ENCODE measurements around the gene CNTNAP2. TPM values are rescaled to one million over a fixed set of nuclear protein-coding genes. Genes with fewer than 3 reads are reported as not detected.

Gene CNTNAP2
- total and polyA plus RNA-seq, 2 donors from 2014 or later, result 0.06 to 0.13 TPM

- Histone ChIP-seq H3K27ac (ENCODE audit: low read depth in 2 of 2, low read length in 2 of 2) (no peak overlapping the region), H3K4me3 (ENCODE audit: low read length in 3 of 3) (no peak overlapping the region), H3K9me3 (ENCODE audit: control insufficient read depth in 2 of 3, insufficient read depth in 1 of 3, low read length in 3 of 3) (no peaks in the 10 kb centered on the region), H3K4me1 (ENCODE audit: control insufficient read depth in 2 of 3, insufficient read depth in 2 of 3, low read depth in 1 of 3, low read length in 3 of 3) (no peaks in the 10 kb centered on the region), H3K27me3 (ENCODE audit: control insufficient read depth, insufficient read depth, low read length) (no peaks in the 10 kb centered on the region), H3K9ac (ENCODE audit: low read length in 3 of 3) (no peak overlapping the region), H3K36me3 (ENCODE audit: control insufficient read depth in 2 of 3, insufficient read depth in 3 of 3, low read length in 3 of 3) (no peaks in the 10 kb centered on the region)
- FAIRE-seq, result no peak
- intact Hi-C loops (cut with DNase I), result no loop called here
- TF ChIP-seq CTCF (IDR thresholded peaks at IDR 0.05; ENCODE audit: borderline replicate concordance, extremely low read depth, insufficient read depth), result peak; percentile 42
- peak in 2 of 5 donors; percentile 57 to 61 for DNase-seq
Observed at GRCh38 chr7:148110097-148110868, 1993.7 kb downstream of the CNTNAP2 start.

GRCh38 chr7:148114804-148115203, 1998.2 kb downstream of the CNTNAP2 start:
- Histone ChIP-seq H3K27me3 (ENCODE audit: control insufficient read depth, insufficient read depth, low read length) (no peaks in the 10 kb centered on the region), H3K9ac (ENCODE audit: low read length in 3 of 3) (no peak overlapping the region), H3K9me3 (ENCODE audit: control insufficient read depth in 2 of 3, insufficient read depth in 1 of 3, low read length in 3 of 3) (no peaks in the 10 kb centered on the region), H3K4me1 (ENCODE audit: control insufficient read depth in 2 of 3, insufficient read depth in 2 of 3, low read depth in 1 of 3, low read length in 3 of 3) (no peaks in the 10 kb centered on the region), H3K36me3 (ENCODE audit: control insufficient read depth in 2 of 3, insufficient read depth in 3 of 3, low read length in 3 of 3) (no peaks in the 10 kb centered on the region), H3K4me3 (ENCODE audit: low read length in 3 of 3) (no peak overlapping the region), H3K27ac (ENCODE audit: low read depth in 2 of 2, low read length in 2 of 2) (no peak overlapping the region)
- TF ChIP-seq CTCF (IDR thresholded peaks at IDR 0.05; ENCODE audit: borderline replicate concordance, extremely low read depth, insufficient read depth), result no peak
- FAIRE-seq (no peak), DNase-seq (no peak)
- intact Hi-C loops (cut with DNase I), result no loop called here

- intact Hi-C loops (cut with DNase I), result no loop called here
- Histone ChIP-seq H3K4me3 (ENCODE audit: low read length in 3 of 3) (no peak overlapping the region), H3K27me3 (ENCODE audit: control insufficient read depth, insufficient read depth, low read length) (no peaks in the 10 kb centered on the region), H3K36me3 (ENCODE audit: control insufficient read depth in 2 of 3, insufficient read depth in 3 of 3, low read length in 3 of 3) (no peaks in the 10 kb centered on the region), H3K9me3 (ENCODE audit: control insufficient read depth in 2 of 3, insufficient read depth in 1 of 3, low read length in 3 of 3) (no peaks in the 10 kb centered on the region), H3K27ac (ENCODE audit: low read depth in 2 of 2, low read length in 2 of 2) (no peak overlapping the region), H3K4me1 (ENCODE audit: control insufficient read depth in 2 of 3, insufficient read depth in 2 of 3, low read depth in 1 of 3, low read length in 3 of 3) (no peaks in the 10 kb centered on the region), H3K9ac (ENCODE audit: low read length in 3 of 3) (no peak overlapping the region)
- no peak for TF ChIP-seq CTCF (IDR thresholded peaks at IDR 0.05; ENCODE audit: borderline replicate concordance, extremely low read depth, insufficient read depth)
- DNase-seq (no peak), FAIRE-seq (no peak)
Observed at GRCh38 chr7:148115308-148115707, 1998.7 kb downstream of the CNTNAP2 start.
